NCI-H82 (cell line): ENCODE results near the gene PTPRH.
"Not testable (repeated sequence)": the region's sequence is repeated elsewhere in the genome, so short reads cannot be mapped to it uniquely, and the experiment has no call there.

ENCODE experiments used
- DNase-seq: peaks from one replicate; lab custom pipeline; 2025; lab: John Stamatoyannopoulos, UW

Gene PTPRH

DNA sequence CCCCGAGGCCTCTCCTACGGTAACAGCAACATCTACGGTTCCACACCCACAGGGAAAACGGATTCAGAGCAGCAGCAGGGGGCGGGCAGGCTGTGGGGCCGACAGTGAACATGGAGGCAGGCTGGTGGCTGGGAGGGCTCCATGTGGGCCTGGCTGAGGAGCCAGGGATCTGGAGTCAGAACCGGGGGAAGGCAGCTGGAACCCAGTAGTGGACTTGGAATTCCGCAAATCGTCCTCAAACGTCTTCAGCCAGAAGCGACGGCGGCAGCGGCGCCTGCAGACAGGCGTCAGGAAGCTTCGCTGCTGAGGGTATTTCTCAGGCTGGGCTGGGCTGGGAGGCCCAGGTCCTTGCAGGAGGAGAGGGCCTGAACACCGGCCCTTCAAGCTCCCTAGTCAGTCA is 17.5 kb upstream of the PTPRH start:
- DNase-seq = no peak

GRCh38 chr19:55226273-55226672 is 17.0 kb upstream of the PTPRH start:
- no peak for DNase-seq

DNA sequence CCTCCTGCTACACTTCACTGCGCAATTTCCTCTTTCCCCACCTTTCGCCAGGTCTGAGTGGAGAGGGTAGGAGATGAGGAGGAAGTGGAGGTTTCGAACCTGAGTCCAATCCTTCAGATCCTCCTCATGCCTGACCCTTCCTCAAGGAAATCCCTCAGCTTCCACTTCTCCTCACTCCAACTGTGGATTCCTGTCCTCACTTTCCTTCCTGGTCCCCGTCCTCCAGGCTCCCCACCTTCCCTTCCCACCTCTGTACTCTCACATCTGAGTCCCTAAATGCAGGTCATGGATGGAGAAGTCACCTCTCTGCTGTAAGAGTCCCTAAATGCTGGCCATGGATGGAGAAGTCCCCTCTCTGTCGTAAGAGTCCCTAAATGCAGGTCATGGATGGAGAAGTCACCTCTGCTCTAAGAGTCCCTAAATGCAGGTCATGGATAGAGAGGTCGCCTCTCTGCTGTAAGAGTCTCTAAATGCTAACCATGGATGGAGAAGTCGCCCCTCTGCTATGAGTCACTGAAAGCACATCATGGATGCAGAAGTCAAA is 16.2 kb upstream of the PTPRH start:
- no peak for DNase-seq

- not testable (repeated sequence) for DNase-seq
Measured at GRCh38 chr19:55224679-55225414, 15.5 kb upstream of the PTPRH start.

DNA sequence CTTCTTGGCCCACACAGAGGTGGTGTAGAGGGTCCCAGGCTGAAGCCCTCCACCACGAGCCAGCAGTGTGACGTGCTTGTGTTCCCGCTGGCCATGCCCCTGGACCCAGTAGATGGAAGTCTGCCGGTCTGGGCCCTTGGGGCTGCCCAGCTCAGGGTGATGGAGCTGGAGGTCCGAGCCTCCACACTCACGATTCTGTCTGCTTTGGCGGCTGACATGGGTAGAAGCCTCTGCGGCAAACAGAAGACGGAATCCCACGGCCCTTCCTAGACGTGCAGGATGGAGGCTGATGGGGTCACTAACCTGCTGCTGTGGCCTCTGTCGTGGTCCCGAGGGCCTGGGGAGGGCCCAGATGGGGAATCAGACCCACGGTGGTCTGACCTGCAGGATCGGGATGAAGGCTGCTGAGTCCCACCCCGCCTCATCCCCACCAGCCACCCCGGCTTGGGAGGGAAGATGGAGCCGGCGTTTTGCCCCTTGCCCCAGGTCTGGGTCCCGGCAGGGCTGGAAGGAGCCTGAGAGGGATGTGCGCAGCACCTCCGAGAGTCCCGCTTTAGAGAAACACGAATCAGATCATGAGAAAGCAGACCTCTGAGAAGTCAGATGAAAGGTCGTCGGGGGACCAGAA is 14.9 kb upstream of the PTPRH start:
- no peak for DNase-seq

GRCh38 chr19:55223291-55224037 is 14.2 kb upstream of the PTPRH start:
- no peak for DNase-seq

- DNase-seq = no peak
Measured at GRCh38 chr19:55220525-55220924, 11.2 kb upstream of the PTPRH start.

DNA sequence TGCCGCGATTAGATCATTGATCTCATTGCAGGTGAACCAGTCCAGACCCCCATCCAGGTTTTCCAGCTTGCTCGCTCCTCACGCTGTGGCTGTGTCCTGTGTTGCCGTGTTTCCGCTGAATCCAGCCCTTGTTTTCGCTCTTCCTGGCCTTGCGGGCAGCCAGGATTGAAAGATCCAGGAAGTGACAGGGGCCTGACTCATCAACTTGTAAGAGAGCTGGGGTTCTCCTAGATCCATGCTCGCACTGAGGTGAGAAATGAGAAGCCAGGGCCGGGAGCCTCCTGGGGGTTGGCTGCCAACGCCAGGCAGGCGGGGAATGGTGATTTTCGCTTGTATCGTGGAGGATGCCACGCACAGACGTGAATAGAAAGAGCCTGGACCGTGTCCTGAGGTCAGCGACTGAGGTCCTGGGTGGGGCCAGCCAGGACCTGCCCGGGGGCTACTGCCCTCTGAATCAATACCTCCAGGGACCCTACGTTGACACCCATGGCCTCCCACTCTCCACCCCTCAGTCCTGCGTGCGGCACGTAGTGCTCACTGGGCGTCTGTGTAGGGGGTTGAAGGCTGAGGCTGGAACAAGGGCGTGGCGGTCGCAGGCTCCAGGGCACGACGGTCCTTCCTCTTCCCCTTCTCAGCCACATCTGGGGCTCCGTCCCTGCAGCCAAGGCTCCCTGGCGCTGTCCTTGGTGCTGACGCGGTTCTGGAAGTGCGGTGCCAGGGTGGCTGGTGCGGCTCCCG is 7.3 kb upstream of the PTPRH start:
- DNase-seq = peak; percentile 97

- no peak for DNase-seq
Measured at GRCh38 chr19:55213547-55213946, 4.2 kb upstream of the PTPRH start.

DNA sequence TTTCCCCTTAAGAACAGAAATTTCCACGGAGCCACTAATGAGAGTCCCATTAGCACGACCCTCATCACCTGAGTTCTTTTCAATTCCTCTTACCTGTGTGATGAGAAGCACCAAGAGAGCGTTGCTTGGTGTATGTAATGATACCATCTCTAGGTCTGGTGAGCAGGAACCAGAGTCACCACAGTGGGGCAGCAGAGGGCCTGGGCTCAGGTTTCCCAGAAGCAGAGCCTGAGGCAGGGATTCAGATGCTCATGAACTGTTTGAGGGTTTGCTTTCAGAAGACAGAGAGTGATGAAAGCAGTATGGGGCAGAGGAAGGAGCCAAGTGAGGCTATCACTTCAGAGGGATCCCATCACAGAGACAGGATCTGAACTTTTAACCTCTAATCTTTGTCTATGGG is 3.1 kb upstream of the PTPRH start:
- DNase-seq = peak; percentile 60

DNA sequence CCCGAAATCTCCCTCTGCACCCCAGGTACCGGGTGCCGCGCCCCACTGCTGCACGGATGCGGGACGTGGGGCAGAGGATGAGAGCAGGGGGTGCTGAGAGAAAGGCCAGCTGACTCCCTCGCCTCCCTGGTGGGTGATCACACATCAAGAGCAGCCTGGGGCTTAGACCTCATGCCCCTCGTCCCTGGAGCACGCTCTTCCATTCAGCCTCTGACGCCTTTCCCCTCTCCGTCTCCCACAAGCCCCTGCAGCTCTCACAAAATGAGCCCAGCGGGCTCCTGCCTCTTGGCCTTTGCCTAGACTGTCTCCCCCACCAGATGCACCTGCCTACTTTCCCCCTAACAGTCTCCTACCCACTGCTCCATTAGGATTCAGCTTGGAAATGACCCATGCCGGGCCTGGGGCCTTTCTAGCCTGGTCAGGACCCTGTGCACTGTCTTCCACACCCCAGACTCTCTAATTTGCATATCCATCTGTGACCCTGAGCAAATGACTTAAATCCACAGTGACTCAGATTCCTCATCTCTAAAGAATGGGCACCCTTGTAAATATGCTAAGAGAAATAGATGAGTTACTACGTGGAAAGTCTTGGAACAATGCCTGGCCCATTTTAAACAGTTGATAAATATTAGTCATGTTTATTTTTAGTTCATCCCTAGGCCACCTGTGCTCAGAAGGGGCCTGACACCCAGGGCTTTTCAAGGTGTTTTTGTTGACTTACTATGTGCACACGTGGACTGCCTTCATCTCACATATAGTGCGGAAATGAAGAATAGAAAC is 582 bp upstream of the PTPRH start:
- no peak for DNase-seq

- DNase-seq = peak; percentile 75
Measured at GRCh38 chr19:55206664-55207500, 2.4 kb downstream of the PTPRH start.

- DNase-seq = not testable (repeated sequence)
Measured at GRCh38 chr19:55202199-55202598, 7.1 kb downstream of the PTPRH start.

DNA sequence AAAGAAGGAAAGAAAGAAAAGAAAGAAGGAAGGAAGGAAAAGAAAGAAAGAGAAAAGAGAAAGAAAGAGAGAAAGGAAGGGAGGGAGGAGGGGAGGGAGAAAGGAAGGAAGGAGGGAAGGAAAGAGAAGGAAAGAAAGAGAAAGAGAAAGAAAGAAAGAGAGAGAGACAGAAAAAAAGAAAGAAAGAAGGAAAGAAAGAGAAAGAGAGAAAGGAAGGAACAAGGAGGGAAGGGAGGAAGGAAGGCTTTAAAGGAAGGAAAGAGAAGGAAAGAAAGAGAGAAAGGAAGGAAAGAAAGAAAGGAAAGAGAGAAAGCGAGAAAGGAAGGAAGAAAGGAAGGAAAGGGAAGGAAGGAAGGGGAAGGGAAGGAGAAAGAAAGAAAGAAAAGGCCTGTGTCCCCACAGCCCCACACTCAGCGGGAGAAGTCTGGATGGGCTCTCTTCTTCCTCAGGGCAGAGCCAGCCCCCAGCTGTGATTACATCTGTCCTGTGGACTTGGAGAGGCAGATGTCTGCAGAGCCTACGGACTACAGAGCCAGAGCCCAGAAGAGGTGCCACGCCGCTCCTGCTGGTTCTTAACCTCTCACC is 9.6 kb downstream of the PTPRH start:
- DNase-seq = no peak

GRCh38 chr19:55198651-55199050 is 10.7 kb downstream of the PTPRH start:
- no peak for DNase-seq

GRCh38 chr19:55197528-55197927 is 11.8 kb downstream of the PTPRH start:
- peak; percentile 62 for DNase-seq

GRCh38 chr19:55196803-55197202 is 12.5 kb downstream of the PTPRH start:
- peak; percentile 43 for DNase-seq

DNA sequence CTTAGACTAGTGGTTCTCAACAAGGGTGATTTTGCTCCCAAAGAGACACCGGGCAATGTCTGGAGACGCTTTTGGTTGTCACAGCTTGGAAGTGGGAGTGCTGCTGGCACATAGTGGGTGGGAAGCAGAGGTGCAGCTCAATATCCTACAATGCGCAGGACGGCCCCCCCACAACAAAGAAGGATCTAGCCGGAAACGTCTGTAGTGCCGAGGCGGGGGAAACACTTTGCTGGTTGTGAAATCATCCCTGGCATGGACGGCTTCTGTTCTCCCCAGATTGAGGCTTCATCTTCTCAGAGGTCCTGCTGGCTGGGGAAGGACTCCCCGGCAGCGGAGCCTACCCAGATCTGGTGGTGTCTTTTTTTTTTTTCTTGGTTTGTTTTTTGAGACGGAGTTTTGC is 15.8 kb downstream of the PTPRH start:
- DNase-seq = no peak

DNA sequence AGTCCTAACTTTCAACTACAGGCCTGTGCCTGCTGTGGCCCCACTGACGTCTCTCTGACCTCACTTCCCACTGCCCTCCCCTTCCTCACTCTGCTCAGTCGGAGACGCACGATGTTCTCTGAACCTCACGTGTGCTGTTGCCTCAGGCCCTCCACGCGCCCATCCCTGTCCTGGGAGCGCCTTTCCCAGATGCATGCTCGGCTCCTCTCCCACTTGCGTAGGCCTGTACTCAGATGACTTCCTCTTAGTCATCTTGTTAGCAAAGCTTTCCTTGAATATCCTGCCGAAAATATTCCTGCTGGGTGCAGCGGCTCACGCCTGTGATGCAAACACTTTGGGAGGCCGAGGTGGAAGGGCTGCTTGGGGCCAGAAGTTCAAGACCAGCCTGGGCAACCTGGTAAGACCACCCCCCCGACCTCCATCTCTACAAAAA is 19.9 kb downstream of the PTPRH start:
- peak; percentile 41 for DNase-seq

DNA sequence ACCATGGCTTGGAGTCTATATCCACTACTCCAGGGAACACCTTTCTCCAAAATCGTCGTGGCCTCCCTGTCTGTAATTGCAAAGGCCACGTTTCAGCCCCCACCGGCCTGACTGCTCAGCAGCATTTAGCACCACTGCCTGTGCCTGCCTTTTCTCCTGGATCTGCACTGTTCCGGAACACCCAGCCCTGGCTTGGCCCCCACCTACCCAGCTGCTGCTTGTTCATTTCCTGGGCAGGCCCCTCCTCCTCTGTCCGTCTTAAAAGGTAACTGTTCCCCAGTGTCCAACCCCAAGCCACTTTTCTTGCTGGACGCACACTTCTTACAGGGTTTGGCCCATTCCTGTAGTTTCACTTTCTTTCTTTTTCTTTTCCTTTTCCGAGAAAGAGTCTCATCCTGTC is 20.7 kb downstream of the PTPRH start:
- no peak for DNase-seq
